Keratinocyte (primary cell): ENCODE measurements around the gene PSAP. TPM values are rescaled to one million over a fixed set of nuclear protein-coding genes. Genes with fewer than 3 reads are reported as not detected.

Source experiments
- DNase-seq: peaks from one replicate; pipeline ENCODE4 v3.0.0-alpha.2; 2011; ENCODE audit warnings: low read depth, missing footprints, low spot score
- FAIRE-seq: peaks from 2 replicates; lab custom pipeline; 2011; peaks lifted over from hg19 to GRCh38; lab: Jason Lieb, UNC
- H2AFZ ChIP-seq: 2 replicates; pipeline ENCODE4 v1.6.0; 2012; ENCODE audit warnings: low read length, control low read depth, inconsistent platforms; ENCODE audit not compliant: control insufficient read depth
- H3K27ac ChIP-seq: 2 replicates; pipeline ENCODE4 v1.5.1; 2011; ENCODE audit warnings: low read length; ENCODE audit not compliant: control insufficient read depth, insufficient read depth
- H3K27me3 ChIP-seq: 3 replicates; pipeline ENCODE4 v1.6.0; 2011; ENCODE audit warnings: low read length; ENCODE audit not compliant: control insufficient read depth, insufficient read depth; ENCODE audit errors: extremely low read depth
- H3K36me3 ChIP-seq, 2 experiments: 2 replicates in 1 of 2; 3 replicates in 1 of 2; pipeline ENCODE4 v1.5.1; 2011; ENCODE audit warnings: low read length in 2 of 2, mild to moderate bottlenecking in 1 of 2; ENCODE audit not compliant: control insufficient read depth in 2 of 2, insufficient read depth in 2 of 2; ENCODE audit errors: extremely low read depth in 1 of 2
- H3K4me1 ChIP-seq: 3 replicates; pipeline ENCODE4 v1.5.1; 2011; ENCODE audit warnings: low read length; ENCODE audit not compliant: control insufficient read depth, insufficient read depth; ENCODE audit errors: extremely low read depth
- H3K4me2 ChIP-seq: 3 replicates; pipeline ENCODE4 v1.6.0; 2011; ENCODE audit warnings: low read depth, low read length; ENCODE audit not compliant: control insufficient read depth, insufficient read depth; ENCODE audit errors: extremely low read depth
- H3K4me3 ChIP-seq, 3 experiments: fragments of 200-600 bp in 1 of 3; sonication (generic) in 1 of 3; 2 replicates in 2 of 3; 3 replicates in 1 of 3; pipeline ENCODE4 v1.5.1; 2011 to 2016; ENCODE audit warnings: low read length in 3 of 3, mild to moderate bottlenecking in 3 of 3, control low read depth in 2 of 3, inconsistent platforms in 1 of 3, low read depth in 1 of 3, mixed read lengths in 1 of 3, mixed run types in 1 of 3, moderate library complexity in 1 of 3; ENCODE audit not compliant: control insufficient read depth in 2 of 3, insufficient read depth in 2 of 3; ENCODE audit errors: extremely low read depth in 1 of 3
- H3K79me2 ChIP-seq: 2 replicates; pipeline ENCODE4 v1.6.0; 2012; ENCODE audit warnings: low read length; ENCODE audit not compliant: control insufficient read depth, insufficient read depth
- H3K9ac ChIP-seq: 3 replicates; pipeline ENCODE4 v1.6.0; 2011; ENCODE audit warnings: low read length; ENCODE audit not compliant: control insufficient read depth, insufficient read depth; ENCODE audit errors: extremely low read depth
- H3K9me1 ChIP-seq: 3 replicates; pipeline ENCODE4 v1.6.0; 2011; ENCODE audit warnings: low read length; ENCODE audit not compliant: control insufficient read depth, insufficient read depth; ENCODE audit errors: extremely low read depth
- H3K9me3 ChIP-seq: 2 replicates; pipeline ENCODE4 v1.5.1; 2012; ENCODE audit warnings: low read depth, low read length; ENCODE audit not compliant: control insufficient read depth
- H4K20me1 ChIP-seq: 3 replicates; pipeline ENCODE4 v1.6.0; 2011; ENCODE audit warnings: low read length; ENCODE audit not compliant: control insufficient read depth, insufficient read depth; ENCODE audit errors: extremely low read depth
- EZH2 ChIP-seq: IDR thresholded peaks from one replicate; pipeline ENCODE4 v1.6.1; 2012; ENCODE audit warnings: inconsistent platforms, mild to moderate bottlenecking, low read length, moderate library complexity
- dilution Hi-C: fragments of 300-500 bp; cut with MboI; formaldehyde crosslinking; loops from one replicate; pipeline ENCODE4 v1.7.0; 2020; ENCODE audit warnings: low sequenced_read_pairs; ENCODE audit not compliant: extremely low pct_ligation_motif_present
- polyA plus RNA-seq, 5 experiments: library from polyadenylated mRNA; depleted of rRNA in 3 of 5; stranded (reverse) in 3 of 5; stranded (forward) in 1 of 5; unstranded in 1 of 5; fragments of >200 nt; gene quantifications; 1 replicate in 1 of 5; 2 replicates in 3 of 5; 3 replicates in 1 of 5; pipeline versions ENCODE4 v1.2.1 to v1.2.3, GENCODE V29; 2011 to 2012; ENCODE audit warnings: missing spikeins in 2 of 5, low read depth in 1 of 5, low replicate concordance in 1 of 5
- TF ChIP-seq, protein P1 (sequence below), 3 experiments: IDR thresholded peaks in 1 of 3; conservative IDR thresholded peaks in 1 of 3; optimal IDR thresholded peaks in 1 of 3; 2 replicates in 2 of 3; 3 replicates in 1 of 3; pipeline versions ENCODE3 to v1.5.1; 2011; ENCODE audit warnings: low read length in 3 of 3, mild to moderate bottlenecking in 3 of 3, moderate library complexity in 2 of 3, control low read depth in 1 of 3, inconsistent platforms in 1 of 3; ENCODE audit not compliant: insufficient read depth in 2 of 3; ENCODE audit errors: extremely low read depth in 1 of 3

PSAP gene
- polyA plus RNA-seq, 1 donor (not counting 4 experiments of a cell fraction or from before 2014, with no cell fraction given), result 1,075 TPM

DNA sequence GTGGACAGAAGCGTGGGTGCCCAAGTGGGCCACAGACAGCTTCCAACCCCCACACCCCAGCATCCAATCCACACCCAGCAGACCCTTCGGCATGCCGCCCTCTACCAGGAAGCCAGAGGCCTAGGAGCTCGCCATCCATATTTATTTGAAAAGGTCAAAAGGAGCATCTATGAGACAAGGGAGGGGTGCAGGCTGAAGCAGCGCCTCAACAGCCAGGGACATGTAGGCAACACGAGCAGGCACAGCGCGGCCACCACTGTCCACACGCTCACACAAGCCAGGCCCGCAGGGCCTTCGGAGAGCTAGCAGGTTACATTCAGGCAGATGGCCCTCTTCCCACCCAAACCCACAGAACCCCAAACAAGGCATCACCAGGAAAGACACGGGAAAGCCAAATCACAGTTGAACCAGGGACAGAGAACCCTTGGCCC is 34.6 kb downstream of the PSAP start:
- Histone ChIP-seq H4K20me1 (no peaks in the 10 kb centered on the region), H3K9ac (no peak overlapping the region), H3K9me3 (no peaks in the 10 kb centered on the region), H3K36me3 (peaks cover 46 to 60% of the 10 kb centered on the region in 2 experiments), H3K79me2 (no peaks in the 10 kb centered on the region), H3K27me3 (no peaks in the 10 kb centered on the region), H3K9me1 (no peaks in the 10 kb centered on the region), H2AFZ (no peak overlapping the region), H3K4me1 (no peaks in the 10 kb centered on the region), H3K4me3 (no peak overlapping the region), H3K4me2 (no peak overlapping the region), H3K27ac (no peak overlapping the region)
- FAIRE-seq (no peak), DNase-seq (no peak)
- TF ChIP-seq, protein P1, sequence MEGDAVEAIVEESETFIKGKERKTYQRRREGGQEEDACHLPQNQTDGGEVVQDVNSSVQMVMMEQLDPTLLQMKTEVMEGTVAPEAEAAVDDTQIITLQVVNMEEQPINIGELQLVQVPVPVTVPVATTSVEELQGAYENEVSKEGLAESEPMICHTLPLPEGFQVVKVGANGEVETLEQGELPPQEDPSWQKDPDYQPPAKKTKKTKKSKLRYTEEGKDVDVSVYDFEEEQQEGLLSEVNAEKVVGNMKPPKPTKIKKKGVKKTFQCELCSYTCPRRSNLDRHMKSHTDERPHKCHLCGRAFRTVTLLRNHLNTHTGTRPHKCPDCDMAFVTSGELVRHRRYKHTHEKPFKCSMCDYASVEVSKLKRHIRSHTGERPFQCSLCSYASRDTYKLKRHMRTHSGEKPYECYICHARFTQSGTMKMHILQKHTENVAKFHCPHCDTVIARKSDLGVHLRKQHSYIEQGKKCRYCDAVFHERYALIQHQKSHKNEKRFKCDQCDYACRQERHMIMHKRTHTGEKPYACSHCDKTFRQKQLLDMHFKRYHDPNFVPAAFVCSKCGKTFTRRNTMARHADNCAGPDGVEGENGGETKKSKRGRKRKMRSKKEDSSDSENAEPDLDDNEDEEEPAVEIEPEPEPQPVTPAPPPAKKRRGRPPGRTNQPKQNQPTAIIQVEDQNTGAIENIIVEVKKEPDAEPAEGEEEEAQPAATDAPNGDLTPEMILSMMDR (optimal IDR thresholded peaks at IDR 0.05 in 1 of 3, IDR thresholded peaks at IDR 0.05 in 1 of 3, conservative IDR thresholded peaks at IDR 0.05 in 1 of 3; ENCODE audit: extremely low read depth in 1 of 3, insufficient read depth in 2 of 3, low read length in 3 of 3), result no peak
- TF ChIP-seq EZH2, result no peak
- dilution Hi-C loops, result no loop called here

DNA sequence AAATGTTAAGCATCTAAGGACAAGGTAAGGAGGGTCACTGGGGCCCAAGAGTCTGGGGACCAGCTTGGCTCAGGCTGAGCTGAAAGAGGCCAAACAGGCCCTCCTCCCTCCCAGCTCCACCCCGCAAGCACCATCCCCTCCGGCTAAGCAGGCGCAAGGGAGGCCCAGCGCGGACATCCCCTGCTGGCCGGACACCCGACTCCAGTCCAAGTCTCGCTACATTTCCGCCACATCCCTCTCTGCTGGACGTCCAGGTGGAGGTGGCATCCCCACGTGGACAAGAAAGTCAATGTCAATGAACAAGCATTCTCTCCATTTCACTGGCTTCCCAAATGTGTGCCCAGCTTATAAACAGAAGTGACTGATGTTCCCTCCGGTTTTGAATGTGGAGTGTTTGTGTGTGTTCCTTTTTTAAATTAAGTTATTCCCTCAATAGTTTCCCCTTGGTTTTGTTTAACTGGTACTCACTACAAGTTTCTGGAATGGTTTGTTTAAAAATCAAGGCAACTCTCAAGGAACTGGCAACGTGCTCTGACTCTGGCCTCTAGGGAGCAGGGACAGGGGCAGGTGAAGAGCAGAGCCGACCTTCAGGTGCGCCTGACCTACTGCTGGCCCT is 35.4 kb downstream of the PSAP start:
- no peak for DNase-seq
- Histone ChIP-seq H3K9me3 (no peaks in the 10 kb centered on the region), H3K4me3 (no peak overlapping the region), H3K79me2 (no peaks in the 10 kb centered on the region), H3K27me3 (no peaks in the 10 kb centered on the region), H3K36me3 (peaks cover 41 to 52% of the 10 kb centered on the region in 2 experiments), H3K9ac (no peak overlapping the region), H4K20me1 (no peaks in the 10 kb centered on the region), H3K27ac (no peak overlapping the region), H3K4me1 (no peaks in the 10 kb centered on the region), H3K9me1 (no peaks in the 10 kb centered on the region), H2AFZ (no peak overlapping the region), H3K4me2 (no peak overlapping the region)
- TF ChIP-seq EZH2, result no peak
- no peak for FAIRE-seq
- dilution Hi-C loops, result no loop called here
